NCI-H345 treated with DMSO at 0.1 percent for 48 hours (cell line): ENCODE measurements around the gene TNIK.

Source experiments
- DNase-seq: peaks from one replicate; lab custom pipeline; 2025; ENCODE audit not compliant: unreplicated experiment; lab: John Stamatoyannopoulos, UW

TNIK gene

GRCh38 chr3:171345107-171345843, 114.9 kb downstream of the TNIK start:
- no peak for DNase-seq

- no peak for DNase-seq
These were observed 116.5 kb downstream of the TNIK start for GRCh38 chr3:171343693-171344092.

- no peak for DNase-seq
These were observed 117.3 kb downstream of the TNIK start for GRCh38 chr3:171342783-171343420.

GRCh38 chr3:171342200-171342599, 118.0 kb downstream of the TNIK start:
- no peak for DNase-seq

- no peak for DNase-seq
These were observed 119.8 kb downstream of the TNIK start for GRCh38 chr3:171340434-171340833.

GRCh38 chr3:171339598-171339997, 120.6 kb downstream of the TNIK start:
- no peak for DNase-seq

- no peak for DNase-seq
These were observed 123.8 kb downstream of the TNIK start for GRCh38 chr3:171336406-171336805.

- no peak for DNase-seq
These were observed 124.6 kb downstream of the TNIK start for GRCh38 chr3:171335559-171335958.

- no peak for DNase-seq
These were observed 125.8 kb downstream of the TNIK start for GRCh38 chr3:171334465-171334811.

GRCh38 chr3:171333784-171334464, 126.3 kb downstream of the TNIK start:
- no peak for DNase-seq

- DNase-seq = no peak
These were observed 129.3 kb downstream of the TNIK start for GRCh38 chr3:171330938-171331337.

GRCh38 chr3:171329746-171330145, 130.5 kb downstream of the TNIK start:
- DNase-seq = no peak

- DNase-seq = no peak
These were observed 131.7 kb downstream of the TNIK start for GRCh38 chr3:171328419-171329082.

GRCh38 chr3:171327441-171328174, 132.6 kb downstream of the TNIK start:
- no peak for DNase-seq

GRCh38 chr3:171326717-171327440, 133.3 kb downstream of the TNIK start:
- DNase-seq = no peak

GRCh38 chr3:171323938-171324536, 136.2 kb downstream of the TNIK start:
- no peak for DNase-seq

- no peak for DNase-seq
These were observed 138.4 kb downstream of the TNIK start for GRCh38 chr3:171321559-171322360.

GRCh38 chr3:171320750-171321558, 139.3 kb downstream of the TNIK start:
- DNase-seq = no peak
